ENCODE measurements around the gene EPHA7. TPM values are rescaled to one million over a fixed set of nuclear protein-coding genes. Genes with fewer than 3 reads are reported as not detected.

Gene EPHA7
- total RNA-seq, 1 experiment from 2014 or later, result not detected

GRCh38 chr6:93393554-93394074, 25.7 kb downstream of the EPHA7 start:
- no peak for DNase-seq (ENCODE audit: low spot score)

- DNase-seq (ENCODE audit: low spot score), result no peak
These were observed 26.6 kb downstream of the EPHA7 start for GRCh38 chr6:93392797-93393196.

DNA sequence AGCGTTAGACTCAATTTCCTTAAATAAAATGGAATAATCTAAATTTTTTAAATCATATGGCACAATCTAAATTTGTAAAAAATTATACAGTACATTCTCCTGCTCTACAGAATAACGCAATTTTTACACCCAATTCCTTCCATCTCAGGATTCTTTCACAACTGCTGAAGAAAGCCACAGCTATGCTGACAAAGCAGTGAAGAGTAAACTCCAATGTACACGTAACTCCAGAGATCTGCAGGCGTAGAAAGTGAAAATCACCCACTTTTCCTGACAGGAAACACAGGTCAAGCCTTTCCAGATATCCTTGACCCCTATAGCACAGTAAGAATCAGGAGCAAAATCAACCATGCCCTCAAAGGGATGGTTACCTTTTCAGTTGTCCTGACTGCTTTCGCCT, 27.4 kb downstream of the EPHA7 start:
- no peak for DNase-seq (ENCODE audit: low spot score)

DNA sequence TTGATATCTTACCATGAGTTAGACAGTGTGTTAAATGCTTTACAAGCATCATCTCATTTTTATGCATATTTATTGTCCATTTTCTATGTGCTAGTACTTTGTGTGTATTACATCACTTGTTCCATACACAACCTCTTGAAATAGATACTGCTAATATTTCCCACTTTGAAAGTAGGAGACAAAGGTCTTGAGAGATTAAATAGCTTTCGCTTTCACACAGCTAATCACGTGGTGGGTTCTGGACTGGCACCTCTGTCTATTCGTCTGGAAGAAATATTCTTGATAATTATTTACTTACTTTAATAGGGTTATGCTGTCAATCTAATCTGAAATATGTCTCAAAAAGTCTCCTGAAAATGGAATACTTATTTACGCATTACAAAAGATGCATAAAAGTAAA, 30.2 kb downstream of the EPHA7 start:
- no peak for DNase-seq (ENCODE audit: low spot score)

DNA sequence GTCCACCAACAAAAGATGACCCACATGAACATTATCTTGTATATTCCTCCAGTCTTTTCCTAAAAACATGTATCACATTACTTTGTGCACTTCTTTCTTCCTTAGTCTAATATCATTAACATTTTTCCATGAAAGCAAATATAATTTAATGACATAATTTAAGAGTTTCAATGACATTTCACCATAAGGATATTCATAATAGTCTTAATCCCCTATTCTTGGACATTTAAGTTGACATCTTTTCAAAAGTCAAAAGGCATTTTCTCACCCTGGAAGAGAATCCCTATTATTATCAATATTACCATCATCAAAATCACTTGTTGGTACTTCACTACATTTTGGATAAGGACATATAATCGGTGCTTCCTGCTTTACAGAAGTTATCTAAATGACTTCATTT, 31.3 kb downstream of the EPHA7 start:
- DNase-seq (ENCODE audit: low spot score), result no peak

DNA sequence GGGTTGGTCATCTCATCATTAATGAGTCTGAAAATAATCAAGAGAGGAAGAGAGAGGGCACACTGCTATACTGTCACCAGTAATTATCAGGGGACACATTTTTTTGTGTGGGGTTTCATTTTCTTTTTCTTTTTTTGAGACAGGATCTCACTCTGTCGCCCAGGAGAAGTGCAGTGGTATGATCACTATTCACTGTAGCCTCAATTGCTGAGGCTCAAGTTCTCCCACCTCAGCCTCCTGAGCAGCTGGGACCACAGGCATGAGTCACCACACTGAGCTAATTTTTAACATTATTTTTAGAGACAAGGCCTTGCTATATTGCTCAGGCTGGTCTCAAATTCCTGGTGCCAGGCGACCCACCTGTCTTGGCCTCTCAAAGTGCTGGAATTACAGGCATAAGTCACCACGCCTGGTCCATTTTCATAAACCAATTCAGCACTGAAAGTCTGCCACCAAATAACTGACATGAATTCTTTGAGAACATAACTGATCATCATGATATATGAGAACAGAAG, 43.3 kb downstream of the EPHA7 start:
- no peak for DNase-seq (ENCODE audit: low spot score)

- DNase-seq (ENCODE audit: low spot score), result no peak
These were observed 45.9 kb downstream of the EPHA7 start for GRCh38 chr6:93373445-93373844.

- DNase-seq (ENCODE audit: low spot score), result no peak
These were observed 47.6 kb downstream of the EPHA7 start for GRCh38 chr6:93371756-93372155.

- no peak for DNase-seq (ENCODE audit: low spot score)
These were observed 49.7 kb downstream of the EPHA7 start for GRCh38 chr6:93369586-93370134.

- DNase-seq (ENCODE audit: low spot score), result no peak
These were observed 52.9 kb downstream of the EPHA7 start for GRCh38 chr6:93366506-93366905.

DNA sequence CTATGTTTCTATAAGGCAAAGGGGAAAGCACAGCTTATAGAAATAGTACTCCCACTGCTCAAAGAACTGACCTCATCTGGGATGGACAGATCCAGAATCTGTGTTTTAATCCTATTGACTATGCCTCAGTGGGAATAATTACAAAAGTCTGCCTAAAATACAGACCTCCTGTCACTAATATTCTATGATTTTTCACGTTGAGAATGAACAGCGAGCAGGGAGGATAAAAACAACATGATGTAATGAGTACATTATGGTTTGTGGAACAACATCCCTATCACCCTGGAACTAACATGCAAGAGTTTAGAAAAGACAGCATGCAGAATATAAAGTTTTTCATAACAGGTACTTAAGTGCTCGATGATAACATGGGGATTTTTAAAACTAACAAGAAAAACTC, 53.9 kb downstream of the EPHA7 start:
- no peak for DNase-seq (ENCODE audit: low spot score)

GRCh38 chr6:93358435-93358834, 60.9 kb downstream of the EPHA7 start:
- DNase-seq (ENCODE audit: low spot score), result no peak

DNA sequence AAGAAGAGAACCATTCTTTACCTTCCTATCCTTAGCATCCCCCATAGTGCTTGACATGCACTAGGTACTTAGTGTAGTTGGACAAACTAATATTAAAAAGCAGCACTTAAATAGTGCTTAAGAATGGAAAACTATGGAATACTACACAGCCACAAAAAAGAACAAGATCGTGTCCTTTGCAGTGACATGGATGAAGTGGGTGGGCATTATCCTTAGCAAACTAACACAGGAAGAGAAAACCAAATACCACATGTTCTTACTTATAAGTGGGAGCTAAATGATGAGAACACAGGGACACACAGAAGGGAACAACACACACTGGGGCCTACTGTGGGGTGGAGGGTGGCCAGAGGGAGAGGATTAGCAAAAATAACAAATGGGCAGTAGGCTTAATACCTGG, 66.8 kb downstream of the EPHA7 start:
- no peak for DNase-seq (ENCODE audit: low spot score)

GRCh38 chr6:93351222-93351621, 68.1 kb downstream of the EPHA7 start:
- DNase-seq (ENCODE audit: low spot score), result no peak

- no peak for DNase-seq (ENCODE audit: low spot score)
These were observed 68.6 kb downstream of the EPHA7 start for GRCh38 chr6:93350774-93351173.

DNA sequence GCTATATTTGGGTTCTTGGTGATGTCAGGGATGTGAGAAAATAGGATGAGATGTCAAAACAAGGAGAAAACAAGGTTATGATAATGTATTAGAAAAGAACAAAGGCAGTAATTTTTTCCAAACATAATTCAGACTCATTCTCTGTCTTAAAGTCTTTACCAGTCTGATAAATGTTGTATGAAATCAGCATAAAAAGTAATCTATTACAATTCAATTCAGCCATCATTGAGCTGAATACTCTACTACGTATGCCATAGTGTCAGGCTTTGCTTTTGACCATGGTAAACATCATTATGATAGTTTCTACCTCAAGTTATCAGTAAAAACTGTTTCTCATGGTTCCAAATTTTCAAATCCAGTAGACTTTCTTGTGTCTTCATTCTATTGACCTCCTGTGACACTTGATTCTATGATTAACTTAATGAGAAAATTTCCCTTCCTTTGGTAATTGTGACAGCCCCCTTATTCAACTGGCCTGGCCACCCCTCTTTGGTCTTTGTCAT, 75.0 kb downstream of the EPHA7 start:
- DNase-seq (ENCODE audit: low spot score), result no peak

DNA sequence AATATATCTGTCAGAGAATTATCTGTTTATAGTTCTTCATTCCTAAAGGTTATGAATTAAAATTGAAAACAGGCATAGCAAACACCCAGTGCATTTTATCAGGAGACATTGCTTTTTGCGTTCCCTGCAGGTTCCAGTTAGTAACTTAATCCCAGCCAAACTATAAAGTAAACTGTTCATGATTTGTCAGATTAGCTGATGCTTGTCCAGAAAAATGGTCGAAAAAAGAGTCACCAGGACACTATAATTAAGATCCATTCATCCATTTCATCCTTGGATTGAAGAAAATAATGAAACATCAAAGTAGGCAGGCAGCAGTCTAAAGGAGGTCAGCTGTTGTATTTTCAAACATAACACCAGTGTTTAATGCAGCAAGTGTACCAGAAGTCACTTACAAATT, 75.9 kb downstream of the EPHA7 start:
- DNase-seq (ENCODE audit: low spot score), result no peak

DNA sequence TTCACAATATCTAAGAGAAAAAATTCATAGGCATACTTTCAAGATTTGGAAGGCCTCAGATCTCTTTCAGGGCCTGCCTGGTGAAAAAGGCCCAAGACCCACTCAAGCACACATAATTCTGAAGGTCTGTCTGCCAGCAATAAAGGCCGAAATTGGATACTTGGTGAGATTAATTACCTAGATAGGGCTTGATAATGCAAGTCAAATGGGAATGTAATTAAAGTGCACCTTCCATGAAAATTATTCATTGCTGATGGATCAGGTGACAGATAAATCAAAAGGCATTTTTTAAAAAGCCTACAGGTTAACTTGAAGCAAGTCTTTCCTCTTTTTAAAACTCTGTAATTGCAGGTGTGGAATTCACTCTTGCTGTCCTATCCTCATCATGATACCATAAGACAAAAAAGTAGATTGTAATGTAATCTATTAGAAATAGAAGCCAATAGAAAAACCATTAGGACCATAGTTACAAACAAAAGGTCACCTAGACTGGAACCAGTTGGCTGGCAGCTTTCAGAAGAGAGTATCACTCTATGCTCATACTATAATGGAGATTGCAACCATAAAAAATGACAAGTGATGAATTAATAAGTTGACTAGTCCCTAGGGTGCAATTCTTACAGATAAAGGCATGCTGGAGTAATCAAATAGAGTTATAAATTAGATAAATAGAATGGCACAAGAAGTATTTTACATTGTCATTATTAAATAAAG, 77.3 kb downstream of the EPHA7 start:
- DNase-seq (ENCODE audit: low spot score), result no peak

DNA sequence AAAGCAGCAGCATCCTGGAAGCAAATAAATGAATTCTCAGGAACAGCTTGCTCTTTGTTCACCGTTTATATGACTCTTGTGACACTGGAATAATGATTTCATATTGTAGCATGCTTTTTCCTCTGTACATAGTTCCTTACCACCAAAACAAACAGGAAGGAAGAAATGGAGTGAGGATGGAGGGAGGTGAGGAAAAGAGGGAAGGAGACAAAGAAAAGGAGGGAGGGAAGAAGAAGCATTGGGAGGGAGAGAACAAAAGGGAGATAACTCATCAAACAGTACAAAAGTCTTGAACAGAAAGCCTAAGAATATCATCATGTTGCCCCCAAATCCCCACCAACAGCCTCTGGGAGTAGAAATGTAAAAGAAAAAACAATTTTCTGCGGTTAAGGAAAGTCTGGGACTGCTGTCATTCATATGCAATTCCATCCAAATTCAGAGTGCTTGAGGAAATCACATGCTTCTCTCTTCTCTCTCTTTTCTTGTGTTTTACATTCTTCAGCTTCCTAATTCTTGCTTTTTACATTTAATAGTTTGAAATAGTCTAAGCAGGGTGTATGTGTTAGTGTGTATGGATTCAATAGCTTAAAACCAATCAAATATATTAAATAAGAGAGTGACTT, 81.5 kb downstream of the EPHA7 start:
- DNase-seq (ENCODE audit: low spot score), result no peak

DNA sequence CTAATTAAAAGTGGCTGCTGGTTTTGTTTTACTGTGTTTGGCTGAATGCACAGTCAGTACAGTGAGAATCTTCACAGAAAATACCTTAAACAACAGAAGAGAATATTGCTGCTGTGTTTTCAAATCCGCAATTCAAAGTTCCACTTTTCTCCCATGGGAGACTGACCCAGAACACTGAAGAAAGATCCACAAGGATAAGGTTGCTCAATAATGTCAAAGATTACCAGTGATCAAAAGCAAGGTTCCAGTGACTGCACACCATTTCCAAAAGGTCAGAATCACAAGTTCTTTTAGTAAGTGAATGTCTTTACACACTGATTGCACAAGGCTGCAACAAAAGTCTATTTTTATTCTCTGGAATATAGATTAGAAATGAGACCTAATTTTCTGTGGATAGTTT, 82.3 kb downstream of the EPHA7 start:
- DNase-seq (ENCODE audit: low spot score), result no peak

- no peak for DNase-seq (ENCODE audit: low spot score)
These were observed 89.9 kb downstream of the EPHA7 start for GRCh38 chr6:93329301-93330000.

DNA sequence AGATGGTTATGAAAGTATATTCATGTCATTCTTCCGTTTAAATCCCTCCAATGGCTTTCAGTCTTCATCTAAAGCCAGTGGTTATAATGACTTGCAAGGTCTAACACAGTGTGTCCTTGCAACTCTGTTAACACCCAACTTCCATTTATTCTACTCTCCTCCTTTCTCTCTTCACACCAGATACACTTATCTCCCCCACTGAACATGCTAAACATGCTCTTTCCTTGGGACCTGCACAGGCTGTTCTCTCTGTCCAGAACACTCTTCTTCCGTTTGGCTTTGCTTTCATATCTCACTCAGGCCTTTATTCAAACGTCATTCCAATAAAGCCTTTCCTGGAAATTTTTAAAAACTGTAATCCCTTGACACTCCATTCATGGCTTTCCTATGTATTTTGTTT, 91.5 kb downstream of the EPHA7 start:
- no peak for DNase-seq (ENCODE audit: low spot score)

Data from HT-29 (cell line).